HepG2 (cell line): Measurements from ENCODE around the gene HOXC11. TPM values are rescaled to one million over a fixed set of nuclear protein-coding genes. Genes with fewer than 3 reads are reported as not detected.

Experiments
- ATAC-seq: fragments of 200-7000 bp; cut with Tn5 transposase; 3 replicates; pipeline ENCODE4 v1.9.1; 2020; ENCODE audit warnings: mild to moderate bottlenecking, moderate library complexity
- BruUV-seq: library from RNA; stranded (reverse); fragments of 400-500 nt; replicated peaks from 2 replicates; lab custom pipeline; 2021; lab: Mats Ljungman, UMichigan
- CTCF ChIA-PET: fragments of 300-600 bp; formaldehyde crosslinking; extraction: SDS; loops from one replicate; lab custom pipeline; 2021; ENCODE audit warnings: low total read pairs, inconsistent platforms, low intra/inter-chr PET ratio; lab: Yijun Ruan, JAX
- POLR2A ChIA-PET: fragments of 350-600 bp; sonication (Branson Sonifier 250); formaldehyde crosslinking; loops from one replicate; lab custom pipeline; 2020; ENCODE audit warnings: antibody characterized with exemption, inconsistent platforms; lab: Yijun Ruan, JAX
- DNase-seq: peaks from one replicate; pipeline ENCODE4 v3.0.0-alpha.2; 2015; ENCODE audit warnings: low spot score
- FAIRE-seq: peaks from 3 replicates; lab custom pipeline; 2011; peaks lifted over from hg19 to GRCh38; lab: Jason Lieb, UNC
- H2AFZ ChIP-seq: one replicate; pipeline ENCODE4 v1.6.1; 2011; ENCODE audit warnings: low read length, inconsistent platforms
- H3K27ac ChIP-seq: fragments of 300-600 bp; 3 replicates; pipeline ENCODE4 v1.8.0; 2011; ENCODE audit warnings: mixed run types, mild to moderate bottlenecking, mixed read lengths, low read length, inconsistent platforms; ENCODE audit not compliant: insufficient read depth; ENCODE audit errors: extremely low read length
- H3K27me3 ChIP-seq, 2 experiments: fragments of 200-600 bp in 1 of 2; 2 replicates in 1 of 2; 3 replicates in 1 of 2; pipeline versions ENCODE4 v1.6.0 to v1.8.0; 2011; ENCODE audit warnings: low read length in 2 of 2, mild to moderate bottlenecking in 2 of 2, moderate library complexity in 2 of 2, inconsistent platforms in 1 of 2; ENCODE audit not compliant: insufficient read depth in 2 of 2, control insufficient read depth in 1 of 2
- H3K36me3 ChIP-seq, 2 experiments: fragments of 200-600 bp in 1 of 2; replicated peaks in 1 of 2; 2 replicates in 1 of 2; 3 replicates in 1 of 2; pipeline versions ENCODE4 v1.5.1 to v1.8.0; 2011; ENCODE audit warnings: low read length in 2 of 2, inconsistent platforms in 1 of 2; ENCODE audit not compliant: insufficient read depth in 2 of 2, control insufficient read depth in 1 of 2
- H3K4me1 ChIP-seq: 2 replicates; pipeline ENCODE4 v1.5.1; 2012; ENCODE audit warnings: low read length, inconsistent platforms; ENCODE audit not compliant: insufficient read depth
- H3K4me2 ChIP-seq: 2 replicates; pipeline ENCODE4 v1.6.0; 2011; ENCODE audit warnings: low read depth, low read length, inconsistent platforms
- H3K4me3 ChIP-seq, 3 experiments: fragments of 200-600 bp in 1 of 3; sonication (generic), shearing (Covaris generic) in 1 of 3; replicated peaks in 1 of 3; 2 replicates each; pipeline ENCODE4 v1.5.1; 2011 to 2016; ENCODE audit warnings: low read length in 3 of 3, inconsistent platforms in 2 of 3, low read depth in 2 of 3, mild to moderate bottlenecking in 2 of 3, control low read depth in 1 of 3, mixed read lengths in 1 of 3; ENCODE audit not compliant: insufficient read depth in 1 of 3
- H3K79me2 ChIP-seq: one replicate; pipeline ENCODE4 v1.6.1; 2011; ENCODE audit warnings: low read length, inconsistent platforms; ENCODE audit not compliant: insufficient read depth
- H3K9ac ChIP-seq: 2 replicates; pipeline ENCODE4 v1.6.0; 2011; ENCODE audit warnings: mild to moderate bottlenecking, low read depth, low read length, inconsistent platforms; ENCODE audit not compliant: insufficient read depth
- H3K9me3 ChIP-seq: 2 replicates; pipeline ENCODE4 v1.5.1; 2012; ENCODE audit warnings: mild to moderate bottlenecking, low read length
- H4K20me1 ChIP-seq: 2 replicates; pipeline ENCODE4 v1.6.0; 2011; ENCODE audit warnings: inconsistent platforms, mild to moderate bottlenecking, low read length, moderate library complexity; ENCODE audit not compliant: insufficient read depth
- HNRNPK ChIP-seq: fragments of 200-400 bp; formaldehyde crosslinking; IDR thresholded peaks from 2 replicates; pipeline ENCODE4 v1.6.1; 2018; ENCODE audit warnings: low read length, low read depth, moderate library complexity, mild to moderate bottlenecking; ENCODE audit not compliant: poor library complexity, severe bottlenecking
- KDM1A ChIP-seq: IDR thresholded peaks from 2 replicates; pipeline ENCODE4 v1.6.1; 2016; ENCODE audit warnings: missing compliant biosample characterization
- KMT2B ChIP-seq: IDR thresholded peaks from 2 replicates; pipeline ENCODE4 v1.6.1; 2016; ENCODE audit warnings: missing genetic modification reagents, missing compliant biosample characterization
- MATR3 ChIP-seq: sonication (generic); formaldehyde crosslinking; IDR thresholded peaks from 2 replicates; pipeline ENCODE4 v1.4.0; 2020; ENCODE audit warnings: missing genetic modification reagents
- MYNN ChIP-seq: sonication (generic); formaldehyde crosslinking; IDR thresholded peaks from 2 replicates; pipeline ENCODE4 v1.4.0; 2020; ENCODE audit warnings: mild to moderate bottlenecking, low read depth, missing genetic modification reagents
- ONECUT2 ChIP-seq: sonication (generic); formaldehyde crosslinking; IDR thresholded peaks from 2 replicates; pipeline ENCODE4 v1.4.0; 2020; ENCODE audit warnings: missing genetic modification reagents
- PAWR ChIP-seq: sonication (generic); formaldehyde crosslinking; IDR thresholded peaks from 2 replicates; pipeline ENCODE4 v1.4.0; 2020; ENCODE audit warnings: missing genetic modification reagents, mild to moderate bottlenecking, borderline replicate concordance
- PAXIP1 ChIP-seq: sonication (generic); formaldehyde crosslinking; conservative IDR thresholded peaks from 2 replicates; pipeline ENCODE4 v1.4.0; 2020; ENCODE audit warnings: mild to moderate bottlenecking, missing genetic modification reagents, moderate library complexity
- RELA ChIP-seq: sonication (generic); formaldehyde crosslinking; IDR thresholded peaks from 2 replicates; pipeline ENCODE4 v1.4.0; 2020; ENCODE audit warnings: missing genetic modification reagents
- SETDB1 ChIP-seq: sonication (generic); formaldehyde crosslinking; IDR thresholded peaks from 2 replicates; pipeline ENCODE4 v1.5.1; 2020; ENCODE audit warnings: missing genetic modification reagents, mild to moderate bottlenecking, borderline replicate concordance
- SIX1 ChIP-seq: sonication (generic); formaldehyde crosslinking; IDR thresholded peaks from 2 replicates; pipeline ENCODE4 v1.4.0; 2020; ENCODE audit warnings: missing genetic modification reagents, borderline replicate concordance
- SUZ12 ChIP-seq: fragments of 150-350 bp; IDR thresholded peaks from 2 replicates; pipeline ENCODE4 v1.6.1; 2014; ENCODE audit warnings: low read depth, low read length
- ZFP36L1 ChIP-seq: sonication (generic); formaldehyde crosslinking; IDR thresholded peaks from 2 replicates; pipeline ENCODE4 v1.8.0; 2022; ENCODE audit warnings: mild to moderate bottlenecking, missing genetic modification reagents, moderate library complexity
- ZNF207 ChIP-seq: fragments of 450-650 bp; IDR thresholded peaks from 2 replicates; pipeline ENCODE4 v1.6.1; 2016; ENCODE audit warnings: antibody characterized with exemption, borderline replicate concordance
- ZNF382 ChIP-seq: sonication (generic); formaldehyde crosslinking; IDR thresholded peaks from 2 replicates; pipeline ENCODE4 v1.5.0; 2020; ENCODE audit warnings: missing genetic modification reagents, mild to moderate bottlenecking, borderline replicate concordance
- ZSCAN21 ChIP-seq: sonication (generic); formaldehyde crosslinking; IDR thresholded peaks from 2 replicates; pipeline ENCODE4 v1.8.0; 2022; ENCODE audit warnings: mild to moderate bottlenecking, missing genetic modification reagents, moderate library complexity, borderline replicate concordance
- ZZZ3 ChIP-seq: sonication (generic); formaldehyde crosslinking; IDR thresholded peaks from 2 replicates; pipeline ENCODE4 v1.4.0; 2020; ENCODE audit warnings: missing genetic modification reagents, mild to moderate bottlenecking, borderline replicate concordance
- WGBS: methylation state at CpG from one replicate; pipeline ENCODE4 v1.1.6; 2017; ENCODE audit warnings: low lambda C conversion rate; 5-methylcytosine and 5-hydroxymethylcytosine counted together
- in situ Hi-C: cut with HindIII; loops from 2 replicates; pipeline ENCODE4 v1.10.0; 2017; ENCODE audit warnings: low pct_unique_long_range_greater_than_20kb; ENCODE audit not compliant: extremely low pct_ligation_motif_present
- intact Hi-C: fragments of 100-400 bp; cut with micrococcal nuclease; formaldehyde crosslinking; loops from one replicate; pipeline ENCODE4 v1.10.0; 2022; ENCODE audit not compliant: unreplicated experiment
- polyA plus RNA-seq, 8 experiments: library from polyadenylated mRNA; depleted of rRNA in 3 of 8; stranded (reverse) in 7 of 8; unstranded in 1 of 8; fragments of >200 nt; fragmentation: Illumina TruSeq in 4 of 8; extraction: Trizol in 4 of 8; gene quantifications; 2 replicates each; pipeline versions ENCODE4 v1.2.1 to v1.2.3, GENCODE V29; 2011 to 2016; ENCODE audit warnings: low read depth in 4 of 8, missing spikeins in 1 of 8, mixed read lengths in 1 of 8; ENCODE audit not compliant: insufficient read depth in 1 of 8
- total RNA-seq, 5 experiments: library from RNA; depleted of rRNA; stranded (reverse); fragments of >200 nt; fragmentation: Illumina TruSeq; extraction: Trizol; gene quantifications; 2 replicates each; pipeline ENCODE4 v1.2.3, GENCODE V29; 2016; ENCODE audit warnings: low read depth in 1 of 5
- TF ChIP-seq, protein P1 (sequence below): sonication (generic); formaldehyde crosslinking; IDR thresholded peaks from 2 replicates; pipeline ENCODE4 v1.5.1; 2020; ENCODE audit warnings: missing genetic modification reagents, mild to moderate bottlenecking, borderline replicate concordance

The HOXC11 gene
- total and polyA plus RNA-seq, 2 of the 13 experiments (the other 11 are each of a cell fraction or from before 2014, with no cell fraction given), result not detected

GRCh38 chr12:53971686-53972085 is 1.2 kb upstream of the HOXC11 start (continued):
- TF ChIP-seq, protein P1, sequence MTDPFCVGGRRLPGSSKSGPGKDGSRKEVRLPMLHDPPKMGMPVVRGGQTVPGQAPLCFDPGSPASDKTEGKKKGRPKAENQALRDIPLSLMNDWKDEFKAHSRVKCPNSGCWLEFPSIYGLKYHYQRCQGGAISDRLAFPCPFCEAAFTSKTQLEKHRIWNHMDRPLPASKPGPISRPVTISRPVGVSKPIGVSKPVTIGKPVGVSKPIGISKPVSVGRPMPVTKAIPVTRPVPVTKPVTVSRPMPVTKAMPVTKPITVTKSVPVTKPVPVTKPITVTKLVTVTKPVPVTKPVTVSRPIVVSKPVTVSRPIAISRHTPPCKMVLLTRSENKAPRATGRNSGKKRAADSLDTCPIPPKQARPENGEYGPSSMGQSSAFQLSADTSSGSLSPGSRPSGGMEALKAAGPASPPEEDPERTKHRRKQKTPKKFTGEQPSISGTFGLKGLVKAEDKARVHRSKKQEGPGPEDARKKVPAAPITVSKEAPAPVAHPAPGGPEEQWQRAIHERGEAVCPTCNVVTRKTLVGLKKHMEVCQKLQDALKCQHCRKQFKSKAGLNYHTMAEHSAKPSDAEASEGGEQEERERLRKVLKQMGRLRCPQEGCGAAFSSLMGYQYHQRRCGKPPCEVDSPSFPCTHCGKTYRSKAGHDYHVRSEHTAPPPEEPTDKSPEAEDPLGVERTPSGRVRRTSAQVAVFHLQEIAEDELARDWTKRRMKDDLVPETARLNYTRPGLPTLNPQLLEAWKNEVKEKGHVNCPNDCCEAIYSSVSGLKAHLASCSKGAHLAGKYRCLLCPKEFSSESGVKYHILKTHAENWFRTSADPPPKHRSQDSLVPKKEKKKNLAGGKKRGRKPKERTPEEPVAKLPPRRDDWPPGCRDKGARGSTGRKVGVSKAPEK (CRISPR knock-in tag), result no peak
- TF ChIP-seq KMT2B (CRISPR knock-in tag) (no peak), PAWR (CRISPR knock-in tag) (no peak), ZZZ3 (CRISPR knock-in tag) (no peak), MYNN (CRISPR knock-in tag) (no peak), SUZ12 (no peak), SETDB1 (CRISPR knock-in tag) (no peak)

GRCh38 chr12:53972152-53972702 is 699 bp upstream of the HOXC11 start:
- WGBS, result 62% methylated on average over 9 of the region's 9 CpGs
- FAIRE-seq (no peak), DNase-seq (no peak), ATAC-seq (no peak)
- CTCF ChIA-PET, result no interaction called here
- Histone ChIP-seq H3K36me3 (no peaks in the 10 kb centered on the region), H2AFZ (no peak overlapping the region), H4K20me1 (no peaks in the 10 kb centered on the region), H3K9me3 (no peaks in the 10 kb centered on the region), H3K4me1 (peaks cover 14% of the 10 kb centered on the region), H3K27ac (no peak overlapping the region), H3K4me2 (no peak overlapping the region), H3K79me2 (no peaks in the 10 kb centered on the region), H3K27me3 (peaks cover 14 to 95% of the 10 kb centered on the region in 2 experiments), H3K9ac (no peak overlapping the region), H3K4me3 (no peak overlapping the region)
- intact Hi-C loops, result no loop called here
- no TSS peak for BruUV-seq
- in situ Hi-C loops, result no loop called here
- POLR2A ChIA-PET, result no interaction called here
- TF ChIP-seq MATR3 (CRISPR knock-in tag) (no peak), ZFP36L1 (no peak), RELA (no peak), ZSCAN21 (CRISPR knock-in tag) (no peak), ONECUT2 (no peak), HNRNPK (no peak), ZNF207 (no peak), SIX1 (no peak), ZNF382 (CRISPR knock-in tag) (no peak), PAXIP1 (no peak), KDM1A (CRISPR knock-in tag) (no peak)
